ENCODE measurements around the gene RNU1-1. TPM values are rescaled to one million over a fixed set of nuclear protein-coding genes. Genes with fewer than 3 reads are reported as not detected.
"Not testable (repeated sequence)": the region's sequence is repeated elsewhere in the genome, so short reads cannot be mapped to it uniquely, and the experiment has no call there.

The RNU1-1 gene
- total and polyA plus RNA-seq, 9 of the 15 experiments (the other 6 are each of a cell fraction or from before 2014, with no cell fraction given): under 0.01 to 32,823 (median 2,538) TPM; not detected in 4

DNA sequence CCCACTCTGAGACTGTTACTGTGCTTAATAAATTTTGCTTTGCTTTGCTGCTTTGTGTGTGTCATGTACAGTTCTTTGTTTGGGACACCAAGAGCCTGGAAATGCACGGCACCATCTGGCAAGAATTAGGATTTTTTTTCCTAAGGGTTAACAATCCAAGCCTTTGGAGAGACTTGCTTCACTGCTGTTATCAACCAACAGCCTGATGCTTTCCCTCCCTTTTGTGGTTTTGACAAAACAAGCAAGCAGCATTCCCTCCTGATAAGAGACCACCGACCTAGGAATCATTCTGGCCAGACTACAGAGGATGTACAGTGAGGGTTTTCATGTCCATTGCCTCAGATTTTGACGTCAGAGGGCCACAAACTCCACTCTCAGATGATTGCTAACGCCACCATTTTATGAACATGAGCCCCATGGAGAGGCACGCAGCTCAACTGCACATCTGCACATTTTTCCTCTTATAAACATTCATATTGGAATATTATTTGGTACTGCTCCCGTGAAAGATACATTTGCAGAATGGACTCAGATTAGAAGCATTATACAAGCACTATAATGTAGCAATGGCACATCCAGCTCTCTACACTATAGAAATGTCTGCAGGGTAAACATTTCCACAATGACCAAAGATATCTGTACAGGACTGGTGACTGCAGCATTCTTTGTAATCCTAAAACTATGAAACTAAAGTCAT is 5.3 kb upstream of the RNU1-1 start (continued):
- TF ChIP-seq, protein P1, sequence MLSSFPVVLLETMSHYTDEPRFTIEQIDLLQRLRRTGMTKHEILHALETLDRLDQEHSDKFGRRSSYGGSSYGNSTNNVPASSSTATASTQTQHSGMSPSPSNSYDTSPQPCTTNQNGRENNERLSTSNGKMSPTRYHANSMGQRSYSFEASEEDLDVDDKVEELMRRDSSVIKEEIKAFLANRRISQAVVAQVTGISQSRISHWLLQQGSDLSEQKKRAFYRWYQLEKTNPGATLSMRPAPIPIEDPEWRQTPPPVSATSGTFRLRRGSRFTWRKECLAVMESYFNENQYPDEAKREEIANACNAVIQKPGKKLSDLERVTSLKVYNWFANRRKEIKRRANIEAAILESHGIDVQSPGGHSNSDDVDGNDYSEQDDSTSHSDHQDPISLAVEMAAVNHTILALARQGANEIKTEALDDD (IDR thresholded peaks at IDR 0.05): 0 out of 2 replicates have a peak, but pooled peaks have one; percentile 14
- peak; percentile 91 for TF ChIP-seq MTA1 (IDR thresholded peaks at IDR 0.05; ENCODE audit: borderline replicate concordance)
- peak; percentile 98 for TF ChIP-seq TAL1 (IDR thresholded peaks at IDR 0.05)
- not testable (repeated sequence) for TF ChIP-seq ATF1 (CRISPR knock-in tag; IDR thresholded peaks at IDR 0.05)
- peak; percentile 94 for TF ChIP-seq ATF1 (tag; IDR thresholded peaks at IDR 0.05)
- TF ChIP-seq KLF6 (CRISPR knock-in tag; IDR thresholded peaks at IDR 0.05; ENCODE audit: borderline replicate concordance): peak; percentile 6; the same call in 1 of the 2 replicates
- peak; percentile 98 to 99 for TF ChIP-seq KDM1A (IDR thresholded peaks at IDR 0.05)
- TF ChIP-seq ZNF175 (CRISPR knock-in tag; IDR thresholded peaks at IDR 0.05; ENCODE audit: low read depth): peak; percentile 97
- peak; percentile 89 to 98; a peak in 3 of 4 replicates for TF ChIP-seq RCOR1 (IDR thresholded peaks at IDR 0.05; ENCODE audit: borderline replicate concordance in 1 of 2, low read depth in 2 of 2, low read length in 2 of 2)
- TF ChIP-seq CTBP1 (IDR thresholded peaks at IDR 0.05; ENCODE audit: borderline replicate concordance): peak; percentile 96
- TF ChIP-seq, protein P2, sequence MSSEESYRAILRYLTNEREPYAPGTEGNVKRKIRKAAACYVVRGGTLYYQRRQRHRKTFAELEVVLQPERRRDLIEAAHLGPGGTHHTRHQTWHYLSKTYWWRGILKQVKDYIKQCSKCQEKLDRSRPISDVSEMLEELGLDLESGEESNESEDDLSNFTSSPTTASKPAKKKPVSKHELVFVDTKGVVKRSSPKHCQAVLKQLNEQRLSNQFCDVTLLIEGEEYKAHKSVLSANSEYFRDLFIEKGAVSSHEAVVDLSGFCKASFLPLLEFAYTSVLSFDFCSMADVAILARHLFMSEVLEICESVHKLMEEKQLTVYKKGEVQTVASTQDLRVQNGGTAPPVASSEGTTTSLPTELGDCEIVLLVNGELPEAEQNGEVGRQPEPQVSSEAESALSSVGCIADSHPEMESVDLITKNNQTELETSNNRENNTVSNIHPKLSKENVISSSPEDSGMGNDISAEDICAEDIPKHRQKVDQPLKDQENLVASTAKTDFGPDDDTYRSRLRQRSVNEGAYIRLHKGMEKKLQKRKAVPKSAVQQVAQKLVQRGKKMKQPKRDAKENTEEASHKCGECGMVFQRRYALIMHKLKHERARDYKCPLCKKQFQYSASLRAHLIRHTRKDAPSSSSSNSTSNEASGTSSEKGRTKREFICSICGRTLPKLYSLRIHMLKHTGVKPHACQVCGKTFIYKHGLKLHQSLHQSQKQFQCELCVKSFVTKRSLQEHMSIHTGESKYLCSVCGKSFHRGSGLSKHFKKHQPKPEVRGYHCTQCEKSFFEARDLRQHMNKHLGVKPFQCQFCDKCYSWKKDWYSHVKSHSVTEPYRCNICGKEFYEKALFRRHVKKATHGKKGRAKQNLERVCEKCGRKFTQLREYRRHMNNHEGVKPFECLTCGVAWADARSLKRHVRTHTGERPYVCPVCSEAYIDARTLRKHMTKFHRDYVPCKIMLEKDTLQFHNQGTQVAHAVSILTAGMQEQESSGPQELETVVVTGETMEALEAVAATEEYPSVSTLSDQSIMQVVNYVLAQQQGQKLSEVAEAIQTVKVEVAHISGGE (CRISPR knock-in tag; IDR thresholded peaks at IDR 0.05): peak in 1 of 3 experiments; percentile 64; a peak in 2 of 6 replicates
- TF ChIP-seq, protein P3, sequence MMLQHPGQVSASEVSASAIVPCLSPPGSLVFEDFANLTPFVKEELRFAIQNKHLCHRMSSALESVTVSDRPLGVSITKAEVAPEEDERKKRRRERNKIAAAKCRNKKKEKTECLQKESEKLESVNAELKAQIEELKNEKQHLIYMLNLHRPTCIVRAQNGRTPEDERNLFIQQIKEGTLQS (IDR thresholded peaks at IDR 0.05): peak; percentile 89
- TF ChIP-seq, protein P3 (CRISPR knock-in tag; conservative IDR thresholded peaks at IDR 0.05): peak; percentile 36; the same call in 1 of the 2 replicates
- TF ChIP-seq, protein P4, sequence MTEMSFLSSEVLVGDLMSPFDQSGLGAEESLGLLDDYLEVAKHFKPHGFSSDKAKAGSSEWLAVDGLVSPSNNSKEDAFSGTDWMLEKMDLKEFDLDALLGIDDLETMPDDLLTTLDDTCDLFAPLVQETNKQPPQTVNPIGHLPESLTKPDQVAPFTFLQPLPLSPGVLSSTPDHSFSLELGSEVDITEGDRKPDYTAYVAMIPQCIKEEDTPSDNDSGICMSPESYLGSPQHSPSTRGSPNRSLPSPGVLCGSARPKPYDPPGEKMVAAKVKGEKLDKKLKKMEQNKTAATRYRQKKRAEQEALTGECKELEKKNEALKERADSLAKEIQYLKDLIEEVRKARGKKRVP (CRISPR knock-in tag; IDR thresholded peaks at IDR 0.05): peak; percentile 96
- peak; percentile 90 for TF ChIP-seq PML (IDR thresholded peaks at IDR 0.05; ENCODE audit: low read length)
- peak; percentile 93 for TF ChIP-seq CXXC5 (CRISPR knock-in tag; IDR thresholded peaks at IDR 0.05)
